ENCODE results near the gene TNRC18.

DNA sequence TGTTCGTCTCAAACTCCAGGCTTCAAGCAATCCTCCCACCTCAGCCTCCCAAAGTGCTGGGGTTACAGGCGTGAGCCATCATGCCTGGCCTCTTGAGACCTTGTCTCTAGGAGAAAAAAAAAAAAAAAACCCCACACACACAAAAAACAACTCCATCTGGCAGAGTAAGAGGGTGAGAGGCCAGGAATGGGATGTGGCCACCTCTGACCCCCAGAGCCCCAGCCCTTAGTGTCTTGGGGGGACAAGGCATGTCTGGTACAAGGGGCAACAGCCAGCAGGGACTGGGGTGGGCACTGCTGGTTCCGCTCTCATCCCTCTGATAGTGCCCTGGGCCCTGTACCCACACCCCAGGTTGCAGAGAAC is 15.6 kb upstream of the TNRC18 start:
- TF ChIP-seq POLR2A (IDR thresholded peaks at IDR 0.05; ENCODE audit: control extremely low read depth in 1 of 2, low read depth in 2 of 2, low read length in 2 of 2) (no peak), SP1 (IDR thresholded peaks at IDR 0.05; ENCODE audit: low read depth, low read length) (no peak), EP300 (IDR thresholded peaks at IDR 0.05; ENCODE audit: borderline replicate concordance in 1 of 2, low read depth in 2 of 2, low read length in 2 of 2) (no peak), FOSL1 (IDR thresholded peaks at IDR 0.05; ENCODE audit: insufficient read depth, low read depth, low read length) (no peak)
- TF ChIP-seq, protein P1, sequence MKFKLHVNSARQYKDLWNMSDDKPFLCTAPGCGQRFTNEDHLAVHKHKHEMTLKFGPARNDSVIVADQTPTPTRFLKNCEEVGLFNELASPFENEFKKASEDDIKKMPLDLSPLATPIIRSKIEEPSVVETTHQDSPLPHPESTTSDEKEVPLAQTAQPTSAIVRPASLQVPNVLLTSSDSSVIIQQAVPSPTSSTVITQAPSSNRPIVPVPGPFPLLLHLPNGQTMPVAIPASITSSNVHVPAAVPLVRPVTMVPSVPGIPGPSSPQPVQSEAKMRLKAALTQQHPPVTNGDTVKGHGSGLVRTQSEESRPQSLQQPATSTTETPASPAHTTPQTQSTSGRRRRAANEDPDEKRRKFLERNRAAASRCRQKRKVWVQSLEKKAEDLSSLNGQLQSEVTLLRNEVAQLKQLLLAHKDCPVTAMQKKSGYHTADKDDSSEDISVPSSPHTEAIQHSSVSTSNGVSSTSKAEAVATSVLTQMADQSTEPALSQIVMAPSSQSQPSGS (IDR thresholded peaks at IDR 0.05; ENCODE audit: low read length), result no peak
